CD4-positive, alpha-beta memory T cell (primary cell): ENCODE data around the gene CIZ1. TPM values are rescaled to one million over a fixed set of nuclear protein-coding genes. Genes with fewer than 3 reads are reported as not detected.
A peak's percentile ranks its signal among the peaks of the same experiment; 100 is the strongest.
"Not testable (repeated sequence)": the region's sequence is repeated elsewhere in the genome, so short reads cannot be mapped to it uniquely, and the experiment has no call there.

ENCODE experiments used
- CTCF ChIA-PET: fragments of 350-600 bp; sonication (Branson Sonifier 250); formaldehyde crosslinking; loops from one replicate; lab custom pipeline; 2021; ENCODE audit warnings: inconsistent platforms; ENCODE audit not compliant: partially characterized antibody; lab: Charles Lee
- POLR2A ChIA-PET: fragments of 350-600 bp; sonication (Branson Sonifier 250); formaldehyde crosslinking; loops from one replicate; lab custom pipeline; 2021; ENCODE audit not compliant: partially characterized antibody; lab: Charles Lee
- DNase-seq, 5 donors: peaks; one replicate each; pipeline versions ENCODE4 v3.0.0 to v3.0.0-alpha.2; 2020 to 2022; ENCODE audit warnings: mixed read lengths in 1 of 5
- H3K27ac ChIP-seq: one replicate; pipeline ENCODE4 v1.7.0; 2013; ENCODE audit warnings: low read depth, low read length
- H3K27me3 ChIP-seq: 2 replicates; pipeline ENCODE4 v1.7.0; 2013; ENCODE audit warnings: mild to moderate bottlenecking, low read length, moderate library complexity; ENCODE audit not compliant: insufficient read depth
- H3K36me3 ChIP-seq: 2 replicates; pipeline ENCODE4 v1.7.0; 2013; ENCODE audit warnings: mild to moderate bottlenecking, low read length, moderate library complexity; ENCODE audit not compliant: insufficient read depth
- H3K4me1 ChIP-seq: 2 replicates; pipeline ENCODE4 v1.7.0; 2013; ENCODE audit warnings: mild to moderate bottlenecking, low read length, moderate library complexity; ENCODE audit not compliant: insufficient read depth
- H3K4me3 ChIP-seq, 2 donors: one replicate each; pipeline ENCODE4 v1.7.0; 2013; ENCODE audit warnings: low read length in 2 of 2, mild to moderate bottlenecking in 1 of 2
- H3K9me3 ChIP-seq, 2 donors: one replicate each; pipeline ENCODE4 v1.7.0; 2013; ENCODE audit warnings: low read length in 2 of 2, control low read depth in 1 of 2; ENCODE audit not compliant: control insufficient read depth in 1 of 2
- H3K27ac Mint-ChIP-seq, 7 donors: one replicate each; pipeline ENCODE4 v1.8.0; 2020 to 2021; ENCODE audit warnings: mixed read lengths in 7 of 7, mild to moderate bottlenecking in 6 of 7, inconsistent platforms in 3 of 7, moderate library complexity in 3 of 7
- H3K27me3 Mint-ChIP-seq, 2 donors: one replicate each; pipeline ENCODE4 v1.8.0; 2020 to 2021; ENCODE audit warnings: mixed read lengths in 2 of 2
- H3K36me3 Mint-ChIP-seq, 2 donors: one replicate each; pipeline ENCODE4 v1.8.0; 2020 to 2021; ENCODE audit warnings: mixed read lengths in 2 of 2, inconsistent platforms in 1 of 2, mild to moderate bottlenecking in 1 of 2
- H3K4me1 Mint-ChIP-seq, 4 donors: one replicate each; pipeline ENCODE4 v1.8.0; 2020 to 2021; ENCODE audit warnings: mixed read lengths in 4 of 4, mild to moderate bottlenecking in 1 of 4
- H3K4me3 Mint-ChIP-seq, 8 donors: one replicate each; pipeline ENCODE4 v1.8.0; 2020 to 2021; ENCODE audit warnings: mixed read lengths in 8 of 8, mild to moderate bottlenecking in 7 of 8, moderate library complexity in 6 of 8, inconsistent platforms in 3 of 8
- H3K9me3 Mint-ChIP-seq, 8 donors: one replicate each; pipeline ENCODE4 v1.8.0; 2020 to 2021; ENCODE audit warnings: mixed read lengths in 8 of 8, mild to moderate bottlenecking in 5 of 8, inconsistent platforms in 3 of 8, moderate library complexity in 1 of 8
- intact Hi-C: fragments of 100-400 bp; cut with micrococcal nuclease; formaldehyde crosslinking; loops from one replicate; pipeline ENCODE4 v1.15.1; 2023
- polyA plus RNA-seq, 2 donors: library from polyadenylated mRNA; unstranded; fragments of 300-500 nt; fragmentation: Illumina TruSeq; gene quantifications; one replicate each; pipeline ENCODE4 v1.2.3, GENCODE V29; 2021
- total RNA-seq, 2 experiments: library from RNA; stranded (reverse); gene quantifications; one replicate each; pipeline ENCODE4 v1.2.3, GENCODE V29; 2021

The CIZ1 gene
- total RNA-seq (100 to 1,000 TPM; 156 to 165 TPM), polyA plus RNA-seq (10 to 100 TPM in 1 of 2 donors, 1 to 10 TPM in 1; 3.1 to 38.9 TPM)

GRCh38 chr9:128191406-128192046, at the start of gene CIZ1:
Gene CIZ1, minus strand, starts transcription at chr9:128191572. Its CDS starts 715 bp downstream, at chr9:128190857.
- peak; percentile 61 to 77 (median 70) for DNase-seq
- no peaks in the 10 kb centered on the region for H3K27me3 Mint-ChIP-seq
- POLR2A ChIA-PET = interaction anchor here (0.8 to 1.7 kb wide), 7 partner anchors 10 to 179 kb away, joined by 3 to 21 read pairs (median 4); partner anchors contain the start of genes BBLN, GOLGA2, SWI5 and URM1
- Histone ChIP-seq H3K4me3 (peak within 1 kb of the TSS; percentile 81 to 82), H3K27ac (peak within 1 kb of the TSS; percentile 80), H3K4me1 (peaks cover 22% of the 10 kb centered on the region), H3K36me3 (peaks cover 15% of the 10 kb centered on the region), H3K9me3 (no peaks in the 10 kb centered on the region), H3K27me3 (no peaks in the 10 kb centered on the region)
- CTCF ChIA-PET = interaction anchor here (1.2 to 2.1 kb wide), 7 partner anchors 8 to 59 kb away, joined by 3 to 10 read pairs (median 5); no protein-coding TSS in a partner anchor
- intact Hi-C loops = loop anchor here (1.0 kb wide), 3 partner anchors 12 to 63 kb away; partner anchors contain the start of genes BBLN and DNM1
- H3K27ac Mint-ChIP-seq = peak within 1 kb of the TSS; percentile 76 to 97 (median 90)
- H3K4me3 Mint-ChIP-seq = peak within 1 kb of the TSS; percentile 88 to 98 (median 94)
- H3K36me3 Mint-ChIP-seq = peaks cover 16 to 24% of the 10 kb centered on the region in 2 donors
- H3K4me1 Mint-ChIP-seq = peaks cover 14 to 35% (median 27%) of the 10 kb centered on the region in 4 donors
- H3K9me3 Mint-ChIP-seq = peaks cover 0 to 3% (median 0%) of the 10 kb centered on the region in 8 donors

GRCh38 chr9:128233817-128234406, 42.5 kb upstream of the CIZ1 start:
- Histone ChIP-seq H3K36me3 (no peaks in the 10 kb centered on the region), H3K27me3 (no peaks in the 10 kb centered on the region), H3K4me1 (no peaks in the 10 kb centered on the region), H3K27ac (no peak overlapping the region), H3K9me3 (no peaks in the 10 kb centered on the region), H3K4me3 (no peak overlapping the region)
- ChIA-PET POLR2A (no interaction called here), CTCF (no interaction called here)
- Mint-ChIP-seq H3K27ac (no peak overlapping the region), H3K27me3 (peaks cover 1 to 2% of the 10 kb centered on the region in 2 donors), H3K4me1 (peaks cover 0 to 1% (median 0%) of the 10 kb centered on the region in 4 donors), H3K36me3 (no peaks in the 10 kb centered on the region), H3K4me3 (no peak overlapping the region), H3K9me3 (no peaks in the 10 kb centered on the region)
- no peak for DNase-seq
- intact Hi-C loops = no loop called here

- CTCF ChIA-PET = no interaction called here
- Mint-ChIP-seq H3K4me1 (peaks cover 0 to 1% (median 0%) of the 10 kb centered on the region in 4 donors), H3K4me3 (no peak overlapping the region), H3K9me3 (no peaks in the 10 kb centered on the region), H3K27me3 (peaks cover 1 to 2% of the 10 kb centered on the region in 2 donors), H3K36me3 (no peaks in the 10 kb centered on the region), H3K27ac (peak overlapping the region in 1 of 7 donors; percentile 71)
- POLR2A ChIA-PET = no interaction called here
- Histone ChIP-seq H3K4me1 (no peaks in the 10 kb centered on the region), H3K36me3 (no peaks in the 10 kb centered on the region), H3K4me3 (no peak overlapping the region), H3K27me3 (no peaks in the 10 kb centered on the region), H3K27ac (no peak overlapping the region), H3K9me3 (no peaks in the 10 kb centered on the region)
- DNase-seq = no peak
- intact Hi-C loops = no loop called here
Measured at GRCh38 chr9:128232528-128233428, 41.4 kb upstream of the CIZ1 start.

GRCh38 chr9:128231638-128232527, 40.5 kb upstream of the CIZ1 start:
- POLR2A ChIA-PET = no interaction called here
- no peaks in the 10 kb centered on the region for H3K36me3 ChIP-seq
- H3K4me3 Mint-ChIP-seq = no peak overlapping the region

GRCh38 chr9:128230897-128231296, 39.5 kb upstream of the CIZ1 start:
- CTCF ChIA-PET = interaction anchor here (0.6 to 0.7 kb wide), 2 partner anchors 27 to 106 kb away, joined by 4 to 6 read pairs; no protein-coding TSS in a partner anchor
- H3K4me1 ChIP-seq, H3K9me3 Mint-ChIP-seq, H3K4me1 Mint-ChIP-seq, H3K4me3 ChIP-seq, H3K36me3 Mint-ChIP-seq, H3K27ac Mint-ChIP-seq, H3K27me3 ChIP-seq, H3K4me3 Mint-ChIP-seq, H3K27ac ChIP-seq, DNase-seq, H3K36me3 ChIP-seq, POLR2A ChIA-PET, H3K9me3 ChIP-seq, intact Hi-C loops, H3K27me3 Mint-ChIP-seq: not testable (repeated sequence)

More at GRCh38 chr9:128231638-128232527, 40.5 kb upstream of the CIZ1 start:
- Mint-ChIP-seq H3K36me3 (no peaks in the 10 kb centered on the region), H3K4me1 (peaks cover 0 to 1% (median 0%) of the 10 kb centered on the region in 4 donors), H3K27me3 (peaks cover 1 to 2% of the 10 kb centered on the region in 2 donors), H3K9me3 (no peaks in the 10 kb centered on the region), H3K27ac (peak overlapping the region in 1 of 7 donors; percentile 71)
- no peak overlapping the region for H3K4me3 ChIP-seq
- no peak for DNase-seq
- intact Hi-C loops = no loop called here
- H3K4me1 ChIP-seq = no peaks in the 10 kb centered on the region
- H3K27me3 ChIP-seq = no peaks in the 10 kb centered on the region
- no peaks in the 10 kb centered on the region for H3K9me3 ChIP-seq
- H3K27ac ChIP-seq = no peak overlapping the region
- CTCF ChIA-PET = interaction anchor here (0.7 kb wide), 1 partner anchor 28 kb away, joined by 6 read pairs; no protein-coding TSS in a partner anchor

GRCh38 chr9:128226412-128226801, 35.0 kb upstream of the CIZ1 start:
- POLR2A ChIA-PET = interaction anchor here (0.6 kb wide), 1 partner anchor 333 kb away, joined by 3 read pairs; no protein-coding TSS in a partner anchor
- H3K4me1 ChIP-seq = no peaks in the 10 kb centered on the region
- no peaks in the 10 kb centered on the region for H3K9me3 ChIP-seq
- H3K27me3 ChIP-seq = no peaks in the 10 kb centered on the region
- no peaks in the 10 kb centered on the region for H3K36me3 ChIP-seq
- no peaks in the 10 kb centered on the region for H3K36me3 Mint-ChIP-seq
- H3K4me3 ChIP-seq = no peak overlapping the region
- intact Hi-C loops = no loop called here
- H3K27ac Mint-ChIP-seq = no peak overlapping the region
- H3K4me1 Mint-ChIP-seq = no peaks in the 10 kb centered on the region
- H3K9me3 Mint-ChIP-seq = no peaks in the 10 kb centered on the region
- H3K27me3 Mint-ChIP-seq = no peaks in the 10 kb centered on the region
- H3K4me3 Mint-ChIP-seq = no peak overlapping the region
- no peak for DNase-seq
- H3K27ac ChIP-seq = no peak overlapping the region
- CTCF ChIA-PET = no interaction called here
